Prostate gland (tissue), 2 donors: ENCODE results near the gene PER1.

Source experiments
- CTCF ChIP-seq, 4 experiments: fragments of 200-600 bp in 2 of 4; fragments of 450-650 bp in 2 of 4; sonication (generic) in 2 of 4; IDR thresholded peaks; 1 replicate in 3 of 4; 2 replicates in 1 of 4; pipeline ENCODE4 v1.5.1; 2016 to 2019; ENCODE audit warnings: antibody characterized with exemption in 4 of 4, mild to moderate bottlenecking in 2 of 4, moderate library complexity in 2 of 4
- POLR2A ChIP-seq: fragments of 450-650 bp; IDR thresholded peaks from one replicate; pipeline ENCODE4 v1.6.1; 2016; ENCODE audit warnings: antibody characterized with exemption, mild to moderate bottlenecking
- POLR2AphosphoS5 ChIP-seq: sonication (generic); formaldehyde crosslinking; IDR thresholded peaks from one replicate; pipeline ENCODE4 v1.6.1; 2017; ENCODE audit warnings: antibody characterized with exemption

DNA sequence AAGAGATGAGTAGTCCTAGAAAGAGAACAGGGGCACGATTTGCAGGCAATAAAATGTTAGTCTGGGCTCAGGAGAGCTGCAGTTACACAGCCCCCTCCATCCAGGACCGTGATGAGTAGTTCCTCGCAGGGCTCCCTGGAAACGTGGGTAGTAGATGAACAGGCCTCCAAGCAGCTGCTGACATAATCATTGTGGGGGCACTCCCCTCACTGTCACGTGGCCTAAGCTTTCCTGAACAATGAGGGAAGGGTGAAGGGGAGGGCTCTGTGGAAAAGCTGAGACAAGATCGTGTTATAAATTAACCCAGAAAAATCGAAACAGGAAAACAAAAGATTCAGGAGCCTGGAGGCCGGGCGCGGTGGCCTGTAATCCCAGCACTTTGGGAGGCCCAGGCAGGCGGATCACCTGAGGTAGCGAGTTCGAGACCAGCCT is 1.3 kb upstream of the PER1 start:
- TF ChIP-seq POLR2AphosphoS5 (peak; percentile 47), CTCF (IDR thresholded peaks at IDR 0.05) (no peak), POLR2A (peak; percentile 52)
